NCI-H2107 treated with DMSO at 0.1 percent for 48 hours (cell line): ENCODE data around the gene ZNF629.

Experiments
- DNase-seq: peaks from one replicate; lab custom pipeline; 2025; ENCODE audit not compliant: unreplicated experiment; lab: John Stamatoyannopoulos, UW

ZNF629 gene

GRCh38 chr16:30748634-30749445 is 38.2 kb downstream of the ZNF629 start:
- no peak for DNase-seq

DNA sequence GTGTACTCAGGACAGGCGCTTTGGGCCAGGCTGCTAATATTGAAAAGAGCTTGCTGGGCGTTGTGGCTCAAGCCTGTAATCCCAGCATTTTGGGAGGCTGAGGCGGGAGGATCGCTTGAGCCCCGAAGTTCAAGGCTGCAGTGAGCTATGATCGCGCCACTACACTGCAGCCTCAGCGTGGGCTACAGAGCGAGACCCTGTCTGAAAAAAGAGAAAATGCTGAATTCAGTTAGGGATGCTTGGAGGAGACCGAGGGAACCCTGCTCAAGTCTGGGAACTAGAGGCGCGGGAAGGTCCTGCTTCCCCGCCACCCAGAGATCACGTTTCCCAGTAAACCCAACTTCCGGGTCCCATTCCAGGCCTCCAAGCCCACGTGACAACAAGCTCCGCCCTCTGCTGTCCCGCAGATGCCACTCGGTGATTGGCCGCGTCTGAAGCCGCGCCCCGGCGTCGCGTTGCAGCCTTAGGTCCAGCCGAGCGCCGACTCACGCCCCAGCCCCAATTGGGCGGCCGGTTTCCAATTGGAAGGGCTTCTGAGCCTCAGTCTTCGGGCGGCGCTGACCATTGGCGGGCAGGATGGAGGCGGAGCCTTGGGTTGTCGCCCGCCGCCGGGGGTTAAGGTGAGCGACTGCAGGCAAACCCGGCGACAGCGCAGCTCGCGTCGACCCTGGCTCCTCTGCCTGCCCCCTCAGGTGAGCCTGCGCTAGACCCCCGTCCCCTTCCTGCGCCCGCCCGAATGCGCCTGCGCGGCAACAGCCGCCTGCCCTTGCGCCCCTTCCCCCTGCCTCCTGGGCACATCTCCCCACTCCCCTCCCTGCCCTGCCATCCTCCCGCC is 39.0 kb downstream of the ZNF629 start, which contains the start of gene PHKG2:
Gene PHKG2, plus strand, starts transcription at position 627 of the 835 bp plus-strand sequence. CDS start 396 bp downstream, outside the sequence.
- peak; percentile 96 for DNase-seq

- DNase-seq = no peak
Measured at GRCh38 chr16:30747331-30747730, 39.7 kb downstream of the ZNF629 start.

- DNase-seq = no peak
Measured at GRCh38 chr16:30746638-30747175, 40.3 kb downstream of the ZNF629 start.

DNA sequence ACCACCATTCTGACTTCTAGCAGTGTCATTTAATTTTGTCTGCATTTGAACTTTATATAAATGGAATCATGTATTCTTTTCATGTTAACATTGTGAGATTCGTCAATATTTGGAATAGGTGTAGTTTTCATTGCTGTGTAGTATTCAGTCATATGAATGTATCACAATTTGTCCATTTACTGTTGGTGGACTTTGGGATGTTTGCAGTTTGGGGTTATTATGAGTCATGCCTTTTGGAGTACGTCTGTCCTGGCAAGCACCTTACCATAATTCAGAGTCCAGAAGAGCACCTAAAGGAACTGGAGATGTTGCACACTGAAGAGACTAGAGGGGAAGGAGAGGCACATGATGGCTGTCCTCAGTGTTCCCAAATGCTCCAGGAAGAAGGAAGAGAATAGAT is 41.9 kb downstream of the ZNF629 start:
- no peak for DNase-seq

- no peak for DNase-seq
Measured at GRCh38 chr16:30744183-30744582, 42.8 kb downstream of the ZNF629 start.

DNA sequence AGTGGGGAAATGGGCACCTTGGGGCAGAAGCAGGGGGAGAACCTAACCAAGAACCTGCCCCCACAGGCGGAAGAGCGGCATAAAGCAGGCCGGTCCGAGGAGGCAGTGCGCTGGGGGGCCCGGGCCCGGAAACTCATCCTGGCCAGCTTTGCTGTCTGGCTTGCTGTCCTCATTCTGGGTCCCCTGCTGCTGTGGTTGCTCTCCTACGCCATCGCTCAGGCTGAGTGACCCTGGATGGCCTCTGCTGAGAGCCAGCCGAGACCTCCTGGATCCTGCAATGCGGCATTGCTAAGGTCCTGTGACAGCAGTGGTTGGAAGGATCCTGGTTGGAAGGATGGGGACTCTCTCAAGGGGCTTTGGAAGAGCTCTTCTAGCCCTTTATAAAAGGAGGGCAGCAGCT is 43.3 kb downstream of the ZNF629 start:
- no peak for DNase-seq

DNA sequence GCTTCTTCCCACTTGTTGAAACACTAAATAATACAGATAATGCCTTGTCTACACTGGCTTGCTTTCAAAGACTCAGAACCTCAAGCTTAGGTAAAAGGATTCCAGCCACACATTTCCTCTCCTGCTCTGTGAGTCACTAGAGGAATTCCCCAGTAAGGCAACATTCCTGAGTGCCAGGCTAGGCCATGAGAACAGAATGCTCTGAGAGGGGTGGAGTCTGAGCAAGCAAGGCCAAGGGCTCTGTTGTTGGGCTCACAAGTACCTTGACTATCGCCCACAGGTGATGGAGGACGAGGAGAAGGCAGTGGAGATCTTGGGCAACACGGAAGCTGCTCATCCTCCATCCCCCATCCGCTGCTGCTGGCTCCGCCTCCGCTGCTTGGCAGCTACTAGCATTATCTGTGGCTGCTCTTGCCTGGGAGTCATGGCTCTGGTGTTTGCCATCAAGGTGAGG is 45.5 kb downstream of the ZNF629 start:
- DNase-seq = no peak

GRCh38 chr16:30740364-30741251 is 46.4 kb downstream of the ZNF629 start:
- no peak for DNase-seq

GRCh38 chr16:30738984-30739951 is 47.7 kb downstream of the ZNF629 start:
- DNase-seq = no peak

- DNase-seq = no peak
Measured at GRCh38 chr16:30737794-30738648, 49.0 kb downstream of the ZNF629 start.

DNA sequence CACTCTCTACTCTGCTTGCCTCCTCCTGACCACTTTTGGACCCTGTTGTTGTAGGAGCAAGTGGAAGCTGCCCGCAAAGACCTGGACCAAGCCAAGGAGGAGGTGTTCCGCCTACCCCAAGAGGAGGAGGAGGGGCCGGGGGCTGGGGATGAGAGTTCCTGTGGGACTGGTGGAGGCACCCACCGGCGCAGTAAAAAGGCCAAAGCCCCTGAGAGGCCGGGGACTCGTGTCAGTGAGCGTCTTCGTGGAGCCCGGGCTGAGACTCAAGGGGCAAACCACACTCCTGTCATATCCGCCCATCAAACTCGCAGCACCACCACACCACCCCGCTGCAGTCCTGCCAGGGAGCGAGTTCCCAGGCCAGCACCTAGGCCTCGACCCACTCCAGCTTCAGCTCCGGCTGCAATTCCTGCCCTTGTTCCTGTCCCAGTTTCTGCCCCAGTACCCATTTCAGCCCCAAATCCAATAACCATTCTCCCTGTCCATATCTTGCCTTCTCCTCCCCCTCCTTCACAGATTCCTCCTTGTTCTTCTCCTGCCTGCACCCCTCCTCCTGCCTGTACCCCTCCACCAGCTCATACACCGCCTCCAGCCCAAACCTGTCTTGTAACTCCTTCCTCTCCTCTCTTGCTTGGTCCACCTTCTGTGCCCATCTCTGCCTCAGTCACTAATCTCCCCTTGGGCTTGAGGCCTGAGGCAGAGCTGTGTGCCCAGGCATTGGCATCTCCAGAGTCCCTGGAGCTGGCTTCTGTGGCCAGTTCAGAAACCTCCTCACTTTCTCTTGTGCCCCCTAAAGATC is 49.8 kb downstream of the ZNF629 start:
- DNase-seq = no peak

GRCh38 chr16:30731411-30731810 is 55.6 kb downstream of the ZNF629 start:
- DNase-seq = no peak

DNA sequence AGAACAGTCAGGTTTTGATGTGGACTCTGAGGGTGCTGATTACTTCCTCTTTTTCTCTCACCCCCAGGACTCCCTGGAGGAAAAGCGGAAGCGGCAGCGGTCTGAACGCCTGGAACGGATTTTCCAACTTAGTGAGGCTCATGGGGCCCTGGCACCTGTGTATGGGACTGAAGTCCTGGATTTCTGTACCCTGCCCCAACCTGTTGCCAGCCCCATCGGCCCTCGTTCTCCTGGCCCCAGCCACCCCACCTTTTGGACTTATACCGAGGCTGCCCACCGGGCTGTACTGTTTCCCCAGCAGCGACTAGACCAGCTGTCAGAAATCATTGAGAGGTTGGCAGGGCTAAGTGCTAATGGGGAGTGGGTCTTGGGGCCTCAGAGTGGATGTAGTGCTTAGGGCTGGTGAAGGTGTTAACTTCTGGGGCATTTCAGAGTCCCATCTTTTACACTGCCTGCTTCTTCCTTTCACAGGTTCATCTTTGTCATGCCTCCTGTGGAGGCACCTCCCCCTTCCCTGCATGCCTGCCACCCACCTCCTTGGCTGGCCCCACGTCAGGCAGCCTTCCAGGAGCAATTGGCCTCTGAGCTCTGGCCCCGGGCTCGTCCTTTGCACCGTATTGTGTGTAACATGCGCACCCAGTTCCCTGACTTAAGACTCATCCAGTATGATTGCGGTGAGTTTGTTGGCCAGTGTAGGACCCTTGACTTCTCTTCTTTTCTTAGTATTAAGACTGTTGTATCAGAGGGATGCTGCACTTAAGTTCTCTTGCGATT is 57.9 kb downstream of the ZNF629 start:
- no peak for DNase-seq
